GM19467 (cell line): ENCODE measurements around the gene RAP1A.
A peak's percentile ranks its signal among the peaks of the same experiment; 100 is the strongest.

Source experiments
- ATAC-seq: cut with Tn5 transposase; IDR thresholded peaks from one replicate; pipeline ENCODE4 v1.9.1; 2021; ENCODE audit warnings: mild to moderate bottlenecking, moderate library complexity; ENCODE audit not compliant: unreplicated experiment

The RAP1A gene

DNA sequence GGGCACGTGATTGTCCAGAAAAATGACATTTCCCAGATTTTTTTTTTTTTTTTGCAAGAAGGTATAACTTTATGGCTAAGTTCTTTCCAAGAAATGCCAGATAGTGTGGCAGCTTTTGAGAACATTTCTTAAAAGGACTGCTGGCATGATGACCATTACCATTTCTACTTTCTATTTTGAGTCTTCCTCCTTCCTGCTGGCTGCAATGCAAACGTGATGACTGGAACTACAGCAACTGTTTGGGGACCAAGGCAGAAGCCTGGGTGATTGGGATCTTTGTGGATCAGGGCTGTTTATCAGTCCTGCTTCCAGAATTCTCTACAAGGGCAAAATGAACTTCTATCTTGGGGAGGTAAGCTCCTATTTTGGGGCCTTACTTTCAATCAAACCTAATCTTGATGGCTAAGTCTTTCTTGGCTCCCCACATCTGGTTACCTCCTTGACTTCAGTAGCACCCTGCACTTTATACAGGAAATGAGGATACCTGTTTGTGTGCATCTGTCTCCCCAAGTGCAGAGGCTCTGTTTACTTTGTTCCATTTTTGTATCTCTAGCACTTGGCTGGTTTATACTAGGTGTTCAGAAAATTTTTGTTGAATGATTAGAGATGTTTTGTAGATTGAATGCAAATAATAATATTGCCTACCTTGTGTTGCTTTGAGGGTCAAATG lies 132.5 kb downstream of the RAP1A start:
- ATAC-seq = no peak

DNA sequence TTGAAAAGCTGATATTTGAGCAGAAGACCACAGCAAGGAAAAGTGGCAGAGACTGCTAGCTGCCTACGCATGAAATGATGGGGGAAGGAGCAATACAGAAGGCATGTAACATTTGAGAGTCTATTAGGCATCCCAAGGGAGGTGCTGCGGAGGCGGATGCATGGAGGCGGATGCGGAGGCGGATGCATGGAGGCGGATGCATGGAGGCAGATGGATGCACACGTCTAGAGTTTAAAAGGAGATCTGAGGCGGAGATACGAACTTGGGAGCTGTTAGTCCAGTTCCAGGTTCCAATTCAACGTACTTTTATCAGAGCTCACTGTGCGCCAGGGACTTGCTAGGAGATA lies 135.4 kb downstream of the RAP1A start:
- ATAC-seq = peak; percentile 3

DNA sequence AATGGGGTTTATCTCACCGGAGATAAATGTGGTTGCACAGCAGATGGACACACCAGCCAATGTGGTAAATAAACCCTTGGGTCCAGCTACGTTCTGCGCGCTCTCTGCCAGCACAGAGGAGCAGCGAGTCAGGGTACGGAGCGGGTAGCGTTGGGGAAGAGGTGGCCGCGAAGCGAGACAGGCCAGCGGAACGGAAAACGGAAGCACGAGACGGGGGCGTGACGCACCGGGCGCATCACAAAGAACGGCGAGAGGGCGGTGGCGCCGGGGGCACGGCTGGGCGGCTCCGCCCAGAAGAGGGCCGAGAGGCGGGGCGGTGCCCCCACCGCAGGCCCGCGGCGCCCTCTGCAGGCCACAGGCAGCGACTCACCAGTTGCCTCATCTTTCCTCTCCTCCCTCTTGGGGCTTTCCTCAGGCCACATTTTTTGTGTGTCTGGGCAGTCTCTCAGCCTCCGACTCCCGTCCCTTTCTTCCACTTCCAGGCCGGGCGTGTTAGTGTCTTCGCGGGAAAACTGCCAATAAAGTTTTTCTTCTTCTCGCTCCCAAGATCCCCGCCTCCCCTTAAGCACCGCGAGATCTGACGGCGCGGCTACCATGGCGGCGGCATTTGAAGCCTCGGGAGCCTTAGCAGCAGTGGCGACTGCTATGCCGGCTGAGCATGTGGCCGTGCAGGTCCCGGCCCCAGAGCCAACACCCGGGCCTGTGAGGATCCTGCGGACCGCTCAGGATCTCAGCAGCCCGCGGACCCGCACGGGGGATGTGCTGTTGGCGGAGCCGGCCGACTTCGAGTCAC lies 135.9 kb downstream of the RAP1A start, which contains the start of gene DDX20:
TSS of gene DDX20 (plus strand) at position 571 of the 793 bp plus-strand sequence. CDS start at position 595, 24 bp downstream.
- peak; percentile 82 for ATAC-seq

DNA sequence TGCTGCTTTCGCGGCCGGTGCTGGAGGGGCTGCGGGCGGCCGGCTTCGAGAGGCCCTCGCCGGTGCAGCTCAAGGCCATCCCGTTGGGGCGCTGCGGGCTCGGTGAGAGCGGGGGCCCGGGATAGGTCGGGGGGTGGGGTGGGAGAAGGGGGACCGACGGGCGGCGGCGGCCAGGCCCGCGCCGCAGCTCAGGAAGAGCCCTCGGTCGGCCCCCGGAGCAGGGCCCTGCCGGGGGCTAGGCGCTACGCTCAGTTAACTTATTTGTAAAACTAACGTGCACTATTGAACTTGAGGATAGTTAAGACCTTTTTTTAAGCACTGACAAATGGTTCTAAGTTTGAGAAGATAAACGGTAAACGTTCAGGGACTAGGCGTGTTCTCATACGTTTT lies 136.5 kb downstream of the RAP1A start:
- ATAC-seq = peak; percentile 5

DNA sequence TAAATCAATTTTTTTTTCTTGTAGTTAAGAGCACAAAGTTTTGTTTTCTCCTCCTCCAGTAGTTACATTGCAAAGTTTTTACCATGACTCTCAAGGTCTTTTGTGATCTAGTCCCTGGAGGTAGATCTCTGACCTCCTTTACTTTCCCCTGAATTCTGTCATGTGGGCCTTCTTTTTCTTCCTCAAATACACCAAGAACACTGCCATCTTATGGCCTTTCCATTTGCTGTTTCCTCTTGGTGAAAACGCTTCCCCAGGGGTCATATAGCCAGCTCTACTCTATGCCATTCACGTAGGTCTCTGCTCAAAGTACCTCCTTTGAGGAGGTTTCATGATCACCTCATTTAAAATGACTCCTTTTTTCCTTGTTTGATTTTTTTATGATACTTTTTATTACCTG lies 138.8 kb downstream of the RAP1A start:
- no peak for ATAC-seq

DNA sequence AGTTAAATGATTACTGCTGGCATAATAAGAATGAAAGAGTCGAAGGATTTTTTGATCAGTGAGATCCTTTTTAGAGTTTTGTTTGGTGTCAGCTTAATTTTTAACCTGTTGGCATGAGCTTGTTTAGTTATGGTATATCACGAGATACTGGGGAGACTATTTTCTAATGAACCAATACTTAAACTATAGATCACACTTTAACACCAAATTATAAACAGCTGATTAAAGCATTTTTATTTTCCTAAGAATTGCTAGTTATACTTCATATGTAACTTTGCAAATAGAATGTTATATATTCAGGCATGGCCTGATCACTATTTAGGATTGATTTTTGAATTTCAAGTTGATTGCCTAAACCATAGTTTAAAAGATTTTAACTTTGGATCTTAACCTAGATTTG lies 142.1 kb downstream of the RAP1A start:
- no peak for ATAC-seq

DNA sequence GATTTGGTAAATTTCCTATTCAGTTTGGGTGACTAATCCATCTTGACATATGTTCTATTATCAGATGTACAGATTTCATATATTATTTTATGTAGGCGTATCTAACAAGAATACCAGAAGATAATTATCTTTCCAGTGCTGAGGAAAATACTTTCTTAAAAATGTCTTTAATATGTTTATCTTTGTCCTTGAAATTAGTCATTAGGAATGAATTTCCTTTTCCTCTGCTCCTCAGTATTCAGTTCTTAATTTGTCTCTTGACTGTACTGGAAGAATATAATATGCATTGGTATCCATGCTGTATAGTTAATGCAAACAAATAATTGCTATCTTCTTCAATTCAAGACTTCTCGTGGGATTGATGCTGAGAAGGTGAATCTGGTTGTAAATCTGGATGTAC lies 142.7 kb downstream of the RAP1A start:
- no peak for ATAC-seq
